GM12864 (cell line): ENCODE results near the gene CERKL.

Experiments used
- DNase-seq: peaks from one replicate; pipeline ENCODE4 v3.0.0-alpha.2; 2011; ENCODE audit warnings: low read depth
- H3K4me3 ChIP-seq: 2 replicates; pipeline ENCODE4 v1.5.1; 2011; ENCODE audit warnings: mild to moderate bottlenecking, low read depth, low read length, control low read depth
- CTCF ChIP-seq: IDR thresholded peaks from 2 replicates; pipeline ENCODE4 v1.5.1; 2011; ENCODE audit warnings: low read depth, mild to moderate bottlenecking, moderate library complexity, low read length, control low read depth, inconsistent platforms; ENCODE audit errors: missing control alignments

CERKL gene

GRCh38 chr2:181576431-181576830, 80.5 kb downstream of the CERKL start:
- no peak for TF ChIP-seq CTCF
- no peak overlapping the region for H3K4me3 ChIP-seq
- DNase-seq, result no peak

GRCh38 chr2:181575650-181576025, 81.3 kb downstream of the CERKL start:
- DNase-seq, result no peak
- no peak for TF ChIP-seq CTCF
- H3K4me3 ChIP-seq, result no peak overlapping the region

GRCh38 chr2:181575024-181575649, 81.8 kb downstream of the CERKL start:
- no peak overlapping the region for H3K4me3 ChIP-seq
- no peak for TF ChIP-seq CTCF
- DNase-seq, result no peak

GRCh38 chr2:181574321-181574720, 82.6 kb downstream of the CERKL start:
- no peak for TF ChIP-seq CTCF
- H3K4me3 ChIP-seq, result no peak overlapping the region
- DNase-seq, result no peak

- no peak for TF ChIP-seq CTCF
- DNase-seq, result no peak
- H3K4me3 ChIP-seq, result no peak overlapping the region
Measured at GRCh38 chr2:181573140-181573736, 83.7 kb downstream of the CERKL start.

- H3K4me3 ChIP-seq, result no peak overlapping the region
Measured at GRCh38 chr2:181570833-181571661, 85.9 kb downstream of the CERKL start.

More at GRCh38 chr2:181570833-181571661, 85.9 kb downstream of the CERKL start:
- DNase-seq, result no peak
- TF ChIP-seq CTCF, result no peak
